Fibroblast of lung (primary cell): Measurements from ENCODE around the gene OR52M1. TPM values are rescaled to one million over a fixed set of nuclear protein-coding genes. Genes with fewer than 3 reads are reported as not detected.
A peak's percentile ranks its signal among the peaks of the same experiment; 100 is the strongest.

Experiments
- DNase-seq, 2 donors: peaks; one replicate each; pipeline versions ENCODE4 v3.0.0 to v3.0.0-alpha.2; 2010; ENCODE audit warnings: low read depth in 2 of 2
- H2AFZ ChIP-seq: 2 replicates; pipeline ENCODE4 v1.5.1; 2012; ENCODE audit warnings: low read length, control low read depth, inconsistent platforms
- H3K27ac ChIP-seq: 2 replicates; pipeline ENCODE4 v1.5.1; 2011; ENCODE audit warnings: low read length, control low read depth; ENCODE audit not compliant: insufficient read depth
- H3K27me3 ChIP-seq: 2 replicates; pipeline ENCODE4 v1.5.1; 2011; ENCODE audit warnings: mild to moderate bottlenecking, low read length; ENCODE audit not compliant: control insufficient read depth, insufficient read depth
- H3K36me3 ChIP-seq: 2 replicates; pipeline ENCODE4 v1.5.1; 2011; ENCODE audit warnings: low read length; ENCODE audit not compliant: control insufficient read depth, insufficient read depth
- H3K4me1 ChIP-seq: 2 replicates; pipeline ENCODE4 v1.5.1; 2011; ENCODE audit warnings: low read length; ENCODE audit not compliant: control insufficient read depth, insufficient read depth; ENCODE audit errors: extremely low read depth
- H3K4me2 ChIP-seq: 2 replicates; pipeline ENCODE4 v1.5.1; 2011; ENCODE audit warnings: low read length, control low read depth; ENCODE audit not compliant: insufficient read depth; ENCODE audit errors: extremely low read depth
- H3K4me3 ChIP-seq, 4 experiments: fragments of 200-600 bp in 1 of 4; sonication (generic) in 1 of 4; replicated peaks in 1 of 4; 2 replicates each; pipeline ENCODE4 v1.5.1; 2011 to 2016; ENCODE audit warnings: low read length in 4 of 4, low read depth in 3 of 4, mild to moderate bottlenecking in 3 of 4, control low read depth in 2 of 4, inconsistent platforms in 1 of 4, mixed read lengths in 1 of 4; ENCODE audit not compliant: insufficient read depth in 1 of 4; ENCODE audit errors: control extremely low read depth in 1 of 4
- H3K79me2 ChIP-seq: 2 replicates; pipeline ENCODE4 v1.5.1; 2012; ENCODE audit warnings: mild to moderate bottlenecking, low read length, inconsistent platforms; ENCODE audit not compliant: control insufficient read depth, insufficient read depth
- H3K9ac ChIP-seq: 2 replicates; pipeline ENCODE4 v1.5.1; 2011; ENCODE audit warnings: mild to moderate bottlenecking, low read length, control low read depth; ENCODE audit not compliant: insufficient read depth
- H3K9me3 ChIP-seq: 2 replicates; pipeline ENCODE4 v1.5.1; 2012; ENCODE audit warnings: low read depth, low read length; ENCODE audit not compliant: control insufficient read depth, insufficient read depth
- H4K20me1 ChIP-seq: 2 replicates; pipeline ENCODE4 v1.5.1; 2011; ENCODE audit warnings: low read length; ENCODE audit not compliant: control insufficient read depth, insufficient read depth; ENCODE audit errors: extremely low read depth
- CTCF ChIP-seq, 2 donors: IDR thresholded peaks in 1 of 2; conservative IDR thresholded peaks in 1 of 2; 1 replicate in 1 of 2; 2 replicates in 1 of 2; pipeline ENCODE4 v1.5.1; 2011 to 2012; ENCODE audit warnings: low read length in 2 of 2, control low read depth in 1 of 2, inconsistent platforms in 1 of 2, low read depth in 1 of 2, mild to moderate bottlenecking in 1 of 2
- EZH2 ChIP-seq: IDR thresholded peaks from 2 replicates; pipeline ENCODE4 v1.5.1; 2012; ENCODE audit warnings: low read length, control low read depth, mild to moderate bottlenecking; ENCODE audit errors: missing control alignments
- polyA plus RNA-seq, 2 donors: library from polyadenylated mRNA; depleted of rRNA in 1 of 2; stranded (reverse) in 1 of 2; unstranded in 1 of 2; fragments of >200 nt; gene quantifications; 2 replicates each; pipeline ENCODE4 v1.2.1, GENCODE V29; 2011 to 2012; ENCODE audit warnings: missing spikeins in 1 of 2
- total RNA-seq: library from RNA; depleted of rRNA; stranded (reverse); fragments of >200 nt; gene quantifications from 2 replicates; pipeline ENCODE4 v1.2.1, GENCODE V29; 2014

Gene OR52M1
- total and polyA plus RNA-seq, 2 donors (not counting 1 experiment from before 2014, with no cell fraction given), result not detected

GRCh38 chr11:4496557-4497248 lies 48.3 kb upstream of the OR52M1 start:
- Histone ChIP-seq H3K4me2 (no peak overlapping the region), H3K36me3 (no peaks in the 10 kb centered on the region), H3K9ac (no peak overlapping the region), H3K4me3 (no peak overlapping the region), H3K79me2 (no peaks in the 10 kb centered on the region), H3K9me3 (no peaks in the 10 kb centered on the region), H3K27ac (no peak overlapping the region), H2AFZ (no peak overlapping the region), H3K27me3 (no peaks in the 10 kb centered on the region), H4K20me1 (no peaks in the 10 kb centered on the region), H3K4me1 (no peaks in the 10 kb centered on the region)
- TF ChIP-seq CTCF (conservative IDR thresholded peaks at IDR 0.05 in 1 of 2, IDR thresholded peaks at IDR 0.05 in 1 of 2; ENCODE audit: low read depth in 1 of 2, low read length in 2 of 2), result no peak
- TF ChIP-seq EZH2, result no peak
- DNase-seq, result peak in 1 of 2 donors; percentile 3

GRCh38 chr11:4508886-4509285 lies 36.1 kb upstream of the OR52M1 start:
- TF ChIP-seq EZH2, result no peak
- TF ChIP-seq CTCF (conservative IDR thresholded peaks at IDR 0.05 in 1 of 2, IDR thresholded peaks at IDR 0.05 in 1 of 2; ENCODE audit: low read depth in 1 of 2, low read length in 2 of 2), result no peak
- Histone ChIP-seq H3K4me2 (no peak overlapping the region), H3K9ac (no peak overlapping the region), H3K4me3 (no peak overlapping the region), H3K27ac (no peak overlapping the region), H2AFZ (no peak overlapping the region), H4K20me1 (no peaks in the 10 kb centered on the region), H3K4me1 (no peaks in the 10 kb centered on the region), H3K36me3 (no peaks in the 10 kb centered on the region), H3K79me2 (no peaks in the 10 kb centered on the region), H3K9me3 (no peaks in the 10 kb centered on the region), H3K27me3 (no peaks in the 10 kb centered on the region)
- DNase-seq, result no peak

GRCh38 chr11:4511282-4512245 lies 33.4 kb upstream of the OR52M1 start:
- H3K36me3 ChIP-seq, result no peaks in the 10 kb centered on the region
- no peak overlapping the region for H3K27ac ChIP-seq
- peak in 1 of 2 donors; percentile 54 for DNase-seq
- no peak overlapping the region for H3K4me3 ChIP-seq
- H2AFZ ChIP-seq, result no peak overlapping the region
- H3K79me2 ChIP-seq, result no peaks in the 10 kb centered on the region
- no peak overlapping the region for H3K9ac ChIP-seq
- H4K20me1 ChIP-seq, result no peaks in the 10 kb centered on the region
- TF ChIP-seq CTCF (conservative IDR thresholded peaks at IDR 0.05 in 1 of 2, IDR thresholded peaks at IDR 0.05 in 1 of 2; ENCODE audit: low read depth in 1 of 2, low read length in 2 of 2) (no peak), EZH2 (no peak)
- no peaks in the 10 kb centered on the region for H3K4me1 ChIP-seq
- no peak overlapping the region for H3K4me2 ChIP-seq
- H3K27me3 ChIP-seq, result no peaks in the 10 kb centered on the region
- H3K9me3 ChIP-seq, result no peaks in the 10 kb centered on the region
